GM12801 (cell line): Measurements from ENCODE around the gene EPS8.

ENCODE experiments used
- TF ChIP-seq, protein P1 (sequence below): IDR thresholded peaks from one replicate; pipeline ENCODE4 v1.5.1; 2011; ENCODE audit warnings: control low read depth; ENCODE audit not compliant: insufficient read length; ENCODE audit errors: extremely low read depth

EPS8 gene

GRCh38 chr12:15589328-15590032 lies 199.7 kb downstream of the EPS8 start:
- TF ChIP-seq, protein P1, sequence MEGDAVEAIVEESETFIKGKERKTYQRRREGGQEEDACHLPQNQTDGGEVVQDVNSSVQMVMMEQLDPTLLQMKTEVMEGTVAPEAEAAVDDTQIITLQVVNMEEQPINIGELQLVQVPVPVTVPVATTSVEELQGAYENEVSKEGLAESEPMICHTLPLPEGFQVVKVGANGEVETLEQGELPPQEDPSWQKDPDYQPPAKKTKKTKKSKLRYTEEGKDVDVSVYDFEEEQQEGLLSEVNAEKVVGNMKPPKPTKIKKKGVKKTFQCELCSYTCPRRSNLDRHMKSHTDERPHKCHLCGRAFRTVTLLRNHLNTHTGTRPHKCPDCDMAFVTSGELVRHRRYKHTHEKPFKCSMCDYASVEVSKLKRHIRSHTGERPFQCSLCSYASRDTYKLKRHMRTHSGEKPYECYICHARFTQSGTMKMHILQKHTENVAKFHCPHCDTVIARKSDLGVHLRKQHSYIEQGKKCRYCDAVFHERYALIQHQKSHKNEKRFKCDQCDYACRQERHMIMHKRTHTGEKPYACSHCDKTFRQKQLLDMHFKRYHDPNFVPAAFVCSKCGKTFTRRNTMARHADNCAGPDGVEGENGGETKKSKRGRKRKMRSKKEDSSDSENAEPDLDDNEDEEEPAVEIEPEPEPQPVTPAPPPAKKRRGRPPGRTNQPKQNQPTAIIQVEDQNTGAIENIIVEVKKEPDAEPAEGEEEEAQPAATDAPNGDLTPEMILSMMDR = no peak

DNA sequence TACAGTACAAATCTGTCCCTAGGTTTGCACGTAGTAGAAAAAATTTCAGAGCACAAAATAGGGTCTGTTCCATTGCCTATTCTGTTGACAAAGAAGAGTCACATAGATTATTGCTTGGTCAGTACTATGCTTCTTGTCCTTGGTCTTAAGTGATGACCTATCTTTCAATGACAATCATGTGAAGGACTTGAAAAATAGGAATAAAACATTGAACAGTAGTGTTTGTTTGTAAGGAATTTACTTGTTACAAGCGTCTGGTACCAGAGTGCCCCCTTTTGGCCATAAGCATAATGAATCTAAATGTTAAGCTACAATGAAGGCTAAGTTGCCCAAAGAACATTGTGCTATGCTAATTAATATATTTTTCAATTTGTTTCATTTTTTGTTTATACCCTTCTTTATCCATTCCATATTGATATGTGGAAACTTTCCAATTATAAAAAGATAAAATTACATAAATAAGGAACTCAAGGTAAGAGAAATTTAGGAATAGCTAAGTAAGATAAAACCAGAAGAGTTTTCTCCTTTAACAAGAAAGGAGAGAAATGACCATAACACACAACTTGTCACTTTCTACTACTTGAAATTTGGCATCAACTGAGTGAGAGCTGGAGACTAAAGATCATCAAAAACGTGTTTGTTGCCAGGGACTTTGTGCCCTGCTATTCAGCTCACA lies 204.7 kb downstream of the EPS8 start:
- TF ChIP-seq, protein P1 = no peak

DNA sequence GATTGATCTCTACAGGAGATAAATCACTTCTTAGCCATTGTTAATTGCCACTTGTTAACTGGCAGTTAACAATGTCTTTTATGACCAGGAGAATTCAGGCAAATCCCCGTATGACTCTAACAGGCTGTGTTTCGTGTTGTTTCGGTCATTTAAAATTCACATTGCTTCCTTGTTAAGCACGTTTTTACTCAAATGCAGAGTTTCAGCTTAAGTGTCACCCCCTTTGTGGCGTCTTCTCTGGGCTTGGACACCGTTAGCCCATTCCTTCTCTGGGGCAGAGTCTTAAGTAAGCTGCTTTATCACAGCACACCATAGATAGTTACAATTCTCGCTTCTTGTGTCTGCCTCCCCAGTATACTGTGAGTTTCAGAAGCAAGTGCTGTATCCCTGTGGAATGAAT lies 205.4 kb downstream of the EPS8 start:
- TF ChIP-seq, protein P1 = no peak

- TF ChIP-seq, protein P1 = no peak
Measured at GRCh38 chr12:15581006-15581405, 208.2 kb downstream of the EPS8 start.

GRCh38 chr12:15580431-15580830 lies 208.8 kb downstream of the EPS8 start:
- TF ChIP-seq, protein P1 = no peak

- TF ChIP-seq, protein P1 = no peak
Measured at GRCh38 chr12:15575671-15576541, 213.3 kb downstream of the EPS8 start.

GRCh38 chr12:15574353-15574752 lies 214.8 kb downstream of the EPS8 start:
- TF ChIP-seq, protein P1 = no peak
